Transverse colon (tissue), 4 donors: ENCODE results near the gene CERS5.

Experiments used
- CTCF ChIP-seq, 5 experiments: fragments of 200-600 bp in 3 of 5; fragments of 450-650 bp in 2 of 5; sonication (generic) in 3 of 5; IDR thresholded peaks; 1 replicate in 2 of 5; 2 replicates in 3 of 5; pipeline ENCODE4 v1.5.1; 2016 to 2017; ENCODE audit warnings: antibody characterized with exemption in 5 of 5, inconsistent platforms in 3 of 5, mild to moderate bottlenecking in 2 of 5, moderate library complexity in 1 of 5
- EP300 ChIP-seq: sonication (generic); formaldehyde crosslinking; IDR thresholded peaks from one replicate; pipeline ENCODE4 v1.6.1; 2017; ENCODE audit warnings: antibody characterized with exemption, low read depth
- POLR2A ChIP-seq: fragments of 450-650 bp; IDR thresholded peaks from one replicate; pipeline ENCODE4 v1.6.1; 2016; ENCODE audit warnings: antibody characterized with exemption, mild to moderate bottlenecking, moderate library complexity
- POLR2AphosphoS5 ChIP-seq, 3 donors: sonication (generic); formaldehyde crosslinking; IDR thresholded peaks; one replicate each; pipeline ENCODE4 v1.6.1; 2016; ENCODE audit warnings: antibody characterized with exemption in 3 of 3

GRCh38 chr12:50111395-50111692 lies 55.8 kb downstream of the CERS5 start:
- TF ChIP-seq POLR2AphosphoS5 (IDR thresholded peaks at IDR 0.05), result no peak
- no peak for TF ChIP-seq CTCF (IDR thresholded peaks at IDR 0.05)
- TF ChIP-seq POLR2A, result no peak
- TF ChIP-seq EP300, result no peak
